HL-60 (cell line): Measurements from ENCODE around the gene RBM6.

Experiments
- GABPA ChIP-seq: IDR thresholded peaks from 2 replicates; pipeline ENCODE4 v1.6.1; 2012; ENCODE audit warnings: low read depth
- POLR2AphosphoS5 ChIP-seq: IDR thresholded peaks from 2 replicates; pipeline ENCODE4 v1.6.1; 2012; ENCODE audit warnings: low read depth
- TF ChIP-seq, protein P1 (sequence below): IDR thresholded peaks from one replicate; pipeline ENCODE4 v1.5.1; 2011; ENCODE audit warnings: low read length, control low read depth, inconsistent platforms; ENCODE audit not compliant: insufficient read depth
- TF ChIP-seq, protein P2 (sequence below): IDR thresholded peaks from 2 replicates; pipeline ENCODE4 v1.6.1; 2012; ENCODE audit warnings: low read depth; ENCODE audit not compliant: insufficient replicate concordance

DNA sequence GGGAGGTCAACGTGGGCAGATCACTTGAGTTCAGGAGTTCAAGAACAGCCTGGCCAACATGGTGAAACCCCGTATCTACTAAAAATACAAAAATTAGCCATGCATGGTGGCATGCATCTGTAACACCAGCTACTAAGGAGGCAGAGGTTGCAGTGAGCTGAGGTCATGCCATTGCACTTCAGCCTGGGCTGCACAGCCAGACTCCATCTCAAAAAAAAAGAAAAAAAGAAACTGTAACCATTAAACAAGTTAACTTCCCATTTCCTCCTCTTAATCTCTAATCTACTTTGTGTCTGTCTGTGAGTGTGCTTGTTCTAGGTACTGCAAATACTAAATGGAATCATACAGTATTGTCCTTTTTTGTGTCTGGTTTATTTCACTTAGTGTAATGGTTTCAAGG lies 2.7 kb downstream of the RBM6 start:
- TF ChIP-seq, protein P1, sequence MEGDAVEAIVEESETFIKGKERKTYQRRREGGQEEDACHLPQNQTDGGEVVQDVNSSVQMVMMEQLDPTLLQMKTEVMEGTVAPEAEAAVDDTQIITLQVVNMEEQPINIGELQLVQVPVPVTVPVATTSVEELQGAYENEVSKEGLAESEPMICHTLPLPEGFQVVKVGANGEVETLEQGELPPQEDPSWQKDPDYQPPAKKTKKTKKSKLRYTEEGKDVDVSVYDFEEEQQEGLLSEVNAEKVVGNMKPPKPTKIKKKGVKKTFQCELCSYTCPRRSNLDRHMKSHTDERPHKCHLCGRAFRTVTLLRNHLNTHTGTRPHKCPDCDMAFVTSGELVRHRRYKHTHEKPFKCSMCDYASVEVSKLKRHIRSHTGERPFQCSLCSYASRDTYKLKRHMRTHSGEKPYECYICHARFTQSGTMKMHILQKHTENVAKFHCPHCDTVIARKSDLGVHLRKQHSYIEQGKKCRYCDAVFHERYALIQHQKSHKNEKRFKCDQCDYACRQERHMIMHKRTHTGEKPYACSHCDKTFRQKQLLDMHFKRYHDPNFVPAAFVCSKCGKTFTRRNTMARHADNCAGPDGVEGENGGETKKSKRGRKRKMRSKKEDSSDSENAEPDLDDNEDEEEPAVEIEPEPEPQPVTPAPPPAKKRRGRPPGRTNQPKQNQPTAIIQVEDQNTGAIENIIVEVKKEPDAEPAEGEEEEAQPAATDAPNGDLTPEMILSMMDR: no peak
- TF ChIP-seq GABPA: no peak
- TF ChIP-seq, protein P2, sequence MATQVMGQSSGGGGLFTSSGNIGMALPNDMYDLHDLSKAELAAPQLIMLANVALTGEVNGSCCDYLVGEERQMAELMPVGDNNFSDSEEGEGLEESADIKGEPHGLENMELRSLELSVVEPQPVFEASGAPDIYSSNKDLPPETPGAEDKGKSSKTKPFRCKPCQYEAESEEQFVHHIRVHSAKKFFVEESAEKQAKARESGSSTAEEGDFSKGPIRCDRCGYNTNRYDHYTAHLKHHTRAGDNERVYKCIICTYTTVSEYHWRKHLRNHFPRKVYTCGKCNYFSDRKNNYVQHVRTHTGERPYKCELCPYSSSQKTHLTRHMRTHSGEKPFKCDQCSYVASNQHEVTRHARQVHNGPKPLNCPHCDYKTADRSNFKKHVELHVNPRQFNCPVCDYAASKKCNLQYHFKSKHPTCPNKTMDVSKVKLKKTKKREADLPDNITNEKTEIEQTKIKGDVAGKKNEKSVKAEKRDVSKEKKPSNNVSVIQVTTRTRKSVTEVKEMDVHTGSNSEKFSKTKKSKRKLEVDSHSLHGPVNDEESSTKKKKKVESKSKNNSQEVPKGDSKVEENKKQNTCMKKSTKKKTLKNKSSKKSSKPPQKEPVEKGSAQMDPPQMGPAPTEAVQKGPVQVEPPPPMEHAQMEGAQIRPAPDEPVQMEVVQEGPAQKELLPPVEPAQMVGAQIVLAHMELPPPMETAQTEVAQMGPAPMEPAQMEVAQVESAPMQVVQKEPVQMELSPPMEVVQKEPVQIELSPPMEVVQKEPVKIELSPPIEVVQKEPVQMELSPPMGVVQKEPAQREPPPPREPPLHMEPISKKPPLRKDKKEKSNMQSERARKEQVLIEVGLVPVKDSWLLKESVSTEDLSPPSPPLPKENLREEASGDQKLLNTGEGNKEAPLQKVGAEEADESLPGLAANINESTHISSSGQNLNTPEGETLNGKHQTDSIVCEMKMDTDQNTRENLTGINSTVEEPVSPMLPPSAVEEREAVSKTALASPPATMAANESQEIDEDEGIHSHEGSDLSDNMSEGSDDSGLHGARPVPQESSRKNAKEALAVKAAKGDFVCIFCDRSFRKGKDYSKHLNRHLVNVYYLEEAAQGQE: no peak
- no peak for TF ChIP-seq POLR2AphosphoS5
